ENCODE data around the gene DCST2. TPM values are rescaled to one million over a fixed set of nuclear protein-coding genes. Genes with fewer than 3 reads are reported as not detected.

Gene DCST2
- polyA plus RNA-seq, 1 donor from 2014 or later, result 1.8 TPM

GRCh38 chr1:154992721-154993571, 40.6 kb downstream of the DCST2 start:
- H3K36me3 ChIP-seq (ENCODE audit: insufficient read depth, low read length), result no peaks in the 10 kb centered on the region
- H3K9me2 ChIP-seq (ENCODE audit: insufficient read depth, low read length), result no peaks in the 10 kb centered on the region
- no peaks in the 10 kb centered on the region for H3F3A ChIP-seq (ENCODE audit: insufficient read depth, low read length, poor library complexity, severe bottlenecking)
- no peak overlapping the region for H3K9ac ChIP-seq (ENCODE audit: low read length)
- no peak overlapping the region for H2AFZ ChIP-seq (ENCODE audit: low read depth, low read length)
- no peak overlapping the region for H3K27ac ChIP-seq (ENCODE audit: low read length)
- TF ChIP-seq SMC3 (conservative IDR thresholded peaks at IDR 0.05; ENCODE audit: poor library complexity) (no peak), EP300 (conservative IDR thresholded peaks at IDR 0.05; ENCODE audit: poor library complexity, severe bottlenecking) (no peak), REST (IDR thresholded peaks at IDR 0.05; ENCODE audit: borderline replicate concordance) (no peak), MXI1 (conservative IDR thresholded peaks at IDR 0.05; ENCODE audit: poor library complexity, severe bottlenecking) (no peak), TAF1 (IDR thresholded peaks at IDR 0.05; ENCODE audit: low read depth) (no peak), RAD21 (conservative IDR thresholded peaks at IDR 0.05) (no peak), POLR2AphosphoS5 (IDR thresholded peaks at IDR 0.05) (no peak), EZH2 (IDR thresholded peaks at IDR 0.05; ENCODE audit: borderline replicate concordance, insufficient read depth, low read length, poor library complexity, severe bottlenecking) (no peak)
- no peak overlapping the region for H3K4me2 ChIP-seq (ENCODE audit: low read length)
- H3K4me3 ChIP-seq (ENCODE audit: low read length), result no peak overlapping the region
- H4K20me1 ChIP-seq (ENCODE audit: insufficient read depth), result no peaks in the 10 kb centered on the region
- no peaks in the 10 kb centered on the region for H3K9me3 ChIP-seq (ENCODE audit: low read length)
- no peaks in the 10 kb centered on the region for H3K27me3 ChIP-seq (ENCODE audit: insufficient read depth, low read depth, low read length)
- no peaks in the 10 kb centered on the region for H3K79me2 ChIP-seq (replicated peaks; ENCODE audit: insufficient read depth, low read length)

- H3K36me3 ChIP-seq (ENCODE audit: insufficient read depth, low read length), result no peaks in the 10 kb centered on the region
- no peaks in the 10 kb centered on the region for H3K27me3 ChIP-seq (ENCODE audit: insufficient read depth, low read depth, low read length)
- no peaks in the 10 kb centered on the region for H3K9me2 ChIP-seq (ENCODE audit: insufficient read depth, low read length)
- H3K4me2 ChIP-seq (ENCODE audit: low read length), result no peak overlapping the region
- no peak overlapping the region for H2AFZ ChIP-seq (ENCODE audit: low read depth, low read length)
- no peak overlapping the region for H3K9ac ChIP-seq (ENCODE audit: low read length)
- H3K79me2 ChIP-seq (replicated peaks; ENCODE audit: insufficient read depth, low read length), result peaks cover under 1% of the 10 kb centered on the region
- TF ChIP-seq CTCF (IDR thresholded peaks at IDR 0.05; ENCODE audit: poor library complexity, severe bottlenecking) (no peak), MXI1 (conservative IDR thresholded peaks at IDR 0.05; ENCODE audit: poor library complexity, severe bottlenecking) (no peak), SMC3 (conservative IDR thresholded peaks at IDR 0.05; ENCODE audit: poor library complexity) (no peak), TAF1 (IDR thresholded peaks at IDR 0.05; ENCODE audit: low read depth) (no peak), EP300 (conservative IDR thresholded peaks at IDR 0.05; ENCODE audit: poor library complexity, severe bottlenecking) (no peak), POLR2AphosphoS5 (IDR thresholded peaks at IDR 0.05) (no peak), REST (IDR thresholded peaks at IDR 0.05; ENCODE audit: borderline replicate concordance) (no peak), RAD21 (conservative IDR thresholded peaks at IDR 0.05) (no peak), EZH2 (IDR thresholded peaks at IDR 0.05; ENCODE audit: borderline replicate concordance, insufficient read depth, low read length, poor library complexity, severe bottlenecking) (no peak)
- no peak overlapping the region for H3K4me3 ChIP-seq (ENCODE audit: low read length)
- H4K20me1 ChIP-seq (ENCODE audit: insufficient read depth), result no peaks in the 10 kb centered on the region
- no peaks in the 10 kb centered on the region for H3K9me3 ChIP-seq (ENCODE audit: low read length)
- no peaks in the 10 kb centered on the region for H3F3A ChIP-seq (ENCODE audit: insufficient read depth, low read length, poor library complexity, severe bottlenecking)
- H3K27ac ChIP-seq (ENCODE audit: low read length), result no peak overlapping the region
Measured at GRCh38 chr1:154990276-154990675, 43.3 kb downstream of the DCST2 start.

Data from neural cell (in vitro differentiated cells).